IPS-NIHi11 (cell line): Measurements from ENCODE around the gene PPP1R8.
A peak's percentile ranks its signal among the peaks of the same experiment; 100 is the strongest.
"Not testable (repeated sequence)": the region's sequence is repeated elsewhere in the genome, so short reads cannot be mapped to it uniquely, and the experiment has no call there.

Source experiments
- DNase-seq: peaks from one replicate; pipeline ENCODE4 v3.0.0; 2012; ENCODE audit warnings: mixed read lengths, low spot score

PPP1R8 gene

GRCh38 chr1:27832762-27833161 lies 2.2 kb downstream of the PPP1R8 start:
- no peak for DNase-seq

DNA sequence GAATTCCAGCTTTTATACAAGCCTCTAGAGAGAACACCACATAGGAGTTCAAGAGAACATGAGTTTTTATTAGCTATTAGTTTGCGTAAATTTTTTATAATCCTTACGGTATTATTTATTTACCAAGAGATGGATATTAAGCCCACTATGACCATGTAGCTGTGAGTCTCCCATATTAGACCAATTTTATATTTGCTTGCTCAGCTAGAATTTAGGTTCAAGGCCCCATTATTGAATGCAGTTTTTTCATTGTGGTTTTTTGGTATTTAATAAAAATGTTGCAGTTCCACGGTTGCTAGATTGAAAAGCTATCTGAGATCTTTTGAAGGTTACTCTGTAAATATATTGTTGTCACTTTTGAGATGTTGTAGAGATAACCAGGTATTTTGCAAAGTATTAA lies 2.9 kb downstream of the PPP1R8 start:
- no peak for DNase-seq

DNA sequence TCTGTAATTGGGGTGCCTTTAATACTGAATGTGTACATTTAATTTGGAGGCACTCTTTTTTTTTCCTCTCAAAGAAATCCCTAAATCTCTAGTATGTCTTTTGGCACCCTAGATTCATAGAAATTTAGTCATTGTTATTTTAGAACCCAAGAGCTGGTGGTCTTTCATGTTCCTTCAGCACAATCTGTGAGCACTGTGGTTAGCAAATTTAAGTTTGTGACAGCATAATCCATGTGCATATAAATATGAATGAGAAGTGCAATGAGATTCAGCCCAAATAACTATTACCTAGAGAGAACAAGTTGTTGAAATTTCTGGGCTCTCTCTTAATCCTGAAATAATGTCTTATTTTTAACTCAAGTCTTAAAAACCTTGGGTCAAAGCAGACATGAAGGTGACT lies 4.5 kb downstream of the PPP1R8 start:
- no peak for DNase-seq

DNA sequence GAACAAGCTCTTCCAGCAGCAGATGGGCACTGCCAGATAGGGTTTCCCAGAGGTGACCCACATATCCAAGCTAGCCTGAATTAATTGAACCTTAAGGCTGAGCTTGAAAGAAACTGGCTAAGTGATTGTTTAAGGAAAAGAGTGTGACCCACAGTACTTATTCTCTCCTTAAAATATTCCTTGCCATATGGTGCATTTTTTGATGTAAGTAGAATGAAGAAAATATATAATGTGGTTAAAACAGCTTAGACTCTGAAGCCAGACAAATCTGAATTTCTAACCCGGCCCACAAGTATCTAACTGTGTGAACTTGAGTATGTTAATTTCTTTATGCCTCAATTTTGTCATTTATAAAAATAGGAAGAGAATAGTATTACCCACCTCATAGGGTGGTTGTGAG lies 4.9 kb downstream of the PPP1R8 start:
- DNase-seq: no peak

- DNase-seq: no peak
Observed at GRCh38 chr1:27849951-27850350, 19.4 kb downstream of the PPP1R8 start.

GRCh38 chr1:27855085-27855484 lies 24.5 kb downstream of the PPP1R8 start:
- no peak for DNase-seq

DNA sequence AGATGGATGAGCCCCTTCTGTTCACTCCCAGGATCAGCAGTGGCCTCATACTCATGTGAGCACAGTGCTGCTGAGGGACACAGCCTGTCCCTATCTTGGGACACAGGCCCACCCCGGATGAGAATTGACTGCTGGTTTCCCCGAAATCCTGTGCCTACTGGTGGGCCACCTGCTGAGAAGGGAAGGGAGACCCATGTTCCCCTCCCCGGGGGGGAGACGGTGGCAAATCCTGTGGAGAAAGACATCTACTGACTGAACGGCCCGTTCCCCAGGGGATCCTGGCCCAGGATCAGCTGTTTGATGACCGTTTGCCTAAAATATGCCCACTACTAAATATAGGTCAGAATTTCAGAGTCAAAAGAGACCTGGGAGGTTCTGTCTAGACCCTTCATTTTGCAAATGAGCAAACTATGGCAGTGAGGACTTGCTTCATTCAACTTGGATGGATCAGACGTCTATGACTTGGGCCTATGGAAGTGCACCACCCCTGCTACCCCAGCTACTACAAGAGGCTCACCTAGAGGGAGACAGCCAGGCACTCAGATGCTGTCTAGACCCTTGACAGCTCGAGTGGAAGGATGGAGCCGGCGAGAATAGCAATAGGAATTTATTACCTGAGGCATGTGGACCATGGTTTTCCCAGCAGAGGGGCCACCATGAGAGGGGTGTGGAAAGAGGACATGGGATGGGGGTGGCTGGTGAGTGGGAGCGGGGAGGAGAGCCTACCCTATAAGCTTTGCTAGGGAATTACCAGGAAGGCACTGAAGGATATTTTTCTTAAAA lies 26.2 kb downstream of the PPP1R8 start:
- no peak for DNase-seq

- not testable (repeated sequence) for DNase-seq
Observed at GRCh38 chr1:27857552-27857951, 27.0 kb downstream of the PPP1R8 start.

DNA sequence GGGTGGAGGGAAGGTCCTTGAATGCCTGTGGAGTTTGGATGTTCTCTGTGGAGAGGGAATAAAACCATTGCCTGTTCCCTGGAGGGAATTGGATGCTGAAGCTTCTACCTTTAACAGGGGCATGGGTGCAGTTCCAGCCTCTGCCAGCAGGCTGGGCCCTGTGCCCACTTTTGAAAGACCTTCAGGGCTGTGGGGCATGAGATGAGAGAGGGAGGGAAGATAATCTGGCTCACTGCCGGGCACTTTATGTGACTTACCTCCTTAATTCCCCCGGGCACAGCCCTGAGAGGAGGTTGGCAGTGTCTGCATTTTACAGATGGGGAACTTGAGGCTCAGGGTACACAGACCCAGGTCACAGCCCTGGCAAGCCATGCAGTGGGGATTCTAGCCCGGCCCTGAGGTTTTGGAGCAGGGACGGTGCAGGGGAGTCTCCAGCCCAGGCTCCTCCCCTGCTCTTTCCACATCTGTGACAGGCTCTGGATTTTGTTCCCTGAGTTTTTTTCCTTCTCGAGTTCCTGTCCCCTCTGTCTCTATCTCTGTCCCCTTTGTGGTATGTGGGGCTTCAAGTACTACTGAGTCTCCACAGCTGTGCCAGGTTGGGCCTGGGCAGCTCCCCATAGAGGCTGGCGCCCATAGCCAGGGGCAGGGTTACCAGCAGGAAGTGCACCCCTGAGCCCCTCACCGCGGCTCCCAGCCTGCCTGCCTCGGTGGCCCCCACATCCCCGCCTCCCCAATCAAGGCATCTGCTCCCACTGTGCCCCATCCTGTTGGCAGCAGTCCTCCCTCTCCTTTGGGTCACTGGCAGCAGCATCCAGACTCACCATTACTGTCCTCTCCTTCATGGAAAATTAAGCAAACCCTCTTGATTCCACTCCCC lies 27.7 kb downstream of the PPP1R8 start:
- peak; percentile 82 for DNase-seq

- no peak for DNase-seq
Observed at GRCh38 chr1:27858949-27859576, 28.5 kb downstream of the PPP1R8 start.

DNA sequence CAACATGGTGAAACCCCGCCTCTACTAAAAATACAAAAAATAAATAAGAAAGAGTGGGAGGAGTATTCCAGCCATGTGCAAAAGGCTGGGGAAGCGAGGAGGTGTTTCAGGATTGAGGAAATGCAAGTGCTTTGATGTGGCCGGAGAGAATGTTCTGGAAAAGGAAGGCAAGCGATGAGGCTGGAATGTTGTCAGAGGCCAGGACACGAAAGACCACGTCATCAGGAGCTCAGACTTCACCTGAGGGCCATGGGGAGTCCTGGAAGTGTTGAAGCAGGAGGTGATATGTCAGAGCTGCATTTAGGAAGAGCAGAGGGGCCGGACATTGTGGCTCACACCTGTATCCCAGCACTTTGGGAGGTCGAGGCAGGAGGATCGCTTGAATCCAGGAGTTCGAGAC lies 30.9 kb downstream of the PPP1R8 start:
- no peak for DNase-seq

- DNase-seq: no peak
Observed at GRCh38 chr1:27862004-27862403, 31.4 kb downstream of the PPP1R8 start.

DNA sequence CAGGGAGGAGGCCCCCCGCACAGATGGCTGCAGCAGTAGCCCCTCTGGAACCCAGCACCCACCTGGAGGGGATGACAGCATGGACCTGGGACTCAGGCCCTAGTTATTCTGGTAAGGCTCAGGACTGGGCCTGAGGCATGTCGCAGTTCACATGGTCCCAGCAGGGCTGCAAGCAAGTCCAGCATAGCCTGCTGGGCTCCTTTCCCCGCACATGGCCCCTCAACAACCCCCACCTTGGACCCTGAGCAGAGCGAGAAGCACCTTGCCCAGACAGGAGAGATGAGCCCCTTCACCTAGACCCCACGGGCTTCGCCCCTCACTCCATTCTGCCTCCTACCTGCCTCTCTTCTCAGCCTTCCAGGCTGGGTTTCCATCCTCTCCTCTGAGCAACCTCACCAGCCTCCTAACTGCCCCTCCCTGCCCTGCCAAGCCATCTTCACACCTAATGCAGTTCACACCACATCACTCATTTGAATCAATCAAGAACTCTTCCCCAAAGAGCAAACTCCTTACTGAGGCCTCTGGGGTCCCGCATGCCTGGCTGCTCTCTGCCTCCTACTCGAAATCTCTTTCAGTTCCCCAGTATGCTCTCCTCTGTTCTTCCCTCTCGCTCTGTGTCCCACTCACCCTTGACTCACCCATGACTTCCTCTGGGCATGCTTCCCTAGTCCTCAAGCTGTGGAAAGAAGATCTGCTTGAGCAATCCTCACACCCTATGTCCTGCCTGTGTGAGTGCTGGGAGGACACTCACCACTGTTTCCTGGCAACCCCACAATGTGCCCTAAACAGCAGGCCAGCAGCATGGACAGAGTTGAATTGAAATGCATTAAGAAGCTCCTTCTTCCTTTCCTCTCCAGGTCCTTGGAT lies 32.3 kb downstream of the PPP1R8 start:
- DNase-seq: no peak

GRCh38 chr1:27863538-27863915 lies 32.9 kb downstream of the PPP1R8 start:
- no peak for DNase-seq

DNA sequence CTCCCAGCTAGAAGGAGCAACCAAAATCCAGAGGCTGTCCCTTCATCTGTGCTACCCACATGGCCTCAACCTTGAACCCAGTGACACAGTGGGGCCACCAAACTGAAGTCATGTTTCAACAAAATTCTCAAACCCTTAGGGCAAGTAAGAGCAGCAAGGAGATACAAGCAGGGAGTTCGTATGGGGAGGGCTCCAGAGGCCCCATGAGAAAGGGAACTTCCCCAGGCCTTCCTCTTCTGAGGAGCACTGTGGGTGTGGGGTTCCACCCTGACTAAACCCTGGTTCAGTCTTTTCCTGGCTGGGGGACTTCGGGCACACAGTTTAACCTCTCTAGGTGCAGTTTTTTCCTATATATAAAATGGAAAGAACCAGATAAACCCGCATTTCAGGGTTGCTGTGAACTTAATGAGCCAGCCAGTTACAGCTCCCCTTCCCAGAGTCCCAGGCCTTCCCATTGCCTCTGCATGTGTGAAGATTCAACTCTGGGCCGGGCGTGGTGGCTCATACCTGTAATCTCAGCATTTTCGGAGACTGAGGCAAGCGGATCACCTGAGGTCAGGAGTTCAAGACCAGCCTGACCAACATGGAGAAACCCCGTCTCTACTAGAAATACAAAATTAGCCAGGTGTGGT lies 33.8 kb downstream of the PPP1R8 start:
- DNase-seq: no peak

DNA sequence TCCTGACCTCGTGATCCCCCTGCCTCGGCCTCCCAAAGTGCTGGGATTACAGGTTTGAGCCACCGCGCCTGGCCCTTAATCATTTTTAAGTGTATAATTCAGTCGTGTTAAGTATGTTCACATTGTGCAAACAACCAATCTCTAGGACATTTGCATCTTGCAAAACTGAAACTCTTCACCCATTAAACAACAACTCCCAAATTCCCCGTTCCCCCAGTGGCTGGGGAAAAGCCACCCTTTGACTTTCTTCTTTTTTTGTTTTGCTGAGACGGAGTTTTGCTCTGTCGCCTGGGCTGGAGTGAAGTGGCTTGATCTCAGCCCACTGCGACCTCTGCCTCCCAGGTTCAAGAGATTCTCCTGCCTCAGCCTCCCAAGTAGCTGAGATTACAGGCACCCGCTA lies 35.2 kb downstream of the PPP1R8 start:
- no peak for DNase-seq

GRCh38 chr1:27868556-27868931 lies 38.0 kb downstream of the PPP1R8 start:
- no peak for DNase-seq

- DNase-seq: no peak
Observed at GRCh38 chr1:27868932-27869718, 38.5 kb downstream of the PPP1R8 start.

GRCh38 chr1:27869719-27870085 lies 39.1 kb downstream of the PPP1R8 start:
- no peak for DNase-seq

- not testable (repeated sequence) for DNase-seq
Observed at GRCh38 chr1:27871076-27871475, 40.5 kb downstream of the PPP1R8 start.
